Mesenchymal stem cell (in vitro differentiated cells and primary cell): ENCODE data around the gene AFAP1L2.

Experiments used
- DNase-seq: peaks from one replicate; pipeline ENCODE4 v3.0.0-alpha.2; 2013
- H2AFZ ChIP-seq: one replicate; pipeline ENCODE4 v1.6.1; 2013; ENCODE audit warnings: low read depth, mild to moderate bottlenecking, control low read depth, inconsistent platforms, low read length, moderate library complexity
- H2AK5ac ChIP-seq: 2 replicates; pipeline ENCODE4 v1.6.1; 2013; ENCODE audit warnings: low read length, moderate library complexity, mild to moderate bottlenecking, inconsistent platforms; ENCODE audit not compliant: severe bottlenecking
- H2BK120ac ChIP-seq: one replicate; pipeline ENCODE4 v1.6.1; 2013; ENCODE audit warnings: low read depth, mild to moderate bottlenecking, inconsistent platforms, low read length, moderate library complexity
- H2BK12ac ChIP-seq, 2 experiments: one replicate each; pipeline ENCODE4 v1.6.1; 2013; ENCODE audit warnings: inconsistent platforms in 2 of 2, low read length in 2 of 2, mild to moderate bottlenecking in 2 of 2, moderate library complexity in 2 of 2, control low read depth in 1 of 2
- H2BK15ac ChIP-seq: one replicate; pipeline ENCODE4 v1.6.1; 2013; ENCODE audit warnings: mild to moderate bottlenecking, low read depth, inconsistent platforms; ENCODE audit not compliant: poor library complexity, severe bottlenecking
- H2BK5ac ChIP-seq: 2 replicates; pipeline ENCODE4 v1.6.1; 2013; ENCODE audit warnings: low read depth, mild to moderate bottlenecking, low read length, control low read depth, inconsistent platforms; ENCODE audit not compliant: poor library complexity, severe bottlenecking
- H3K14ac ChIP-seq, 2 experiments: one replicate each; pipeline ENCODE4 v1.6.1; 2013; ENCODE audit warnings: inconsistent platforms in 2 of 2, low read length in 2 of 2, control low read depth in 1 of 2, mild to moderate bottlenecking in 1 of 2, moderate library complexity in 1 of 2
- H3K18ac ChIP-seq, 2 experiments: one replicate each; pipeline ENCODE4 v1.6.1; 2013; ENCODE audit warnings: inconsistent platforms in 2 of 2, low read length in 2 of 2, control low read depth in 1 of 2, low read depth in 1 of 2, mild to moderate bottlenecking in 1 of 2
- H3K23ac ChIP-seq, 2 experiments: one replicate each; pipeline ENCODE4 v1.6.1; 2013; ENCODE audit warnings: inconsistent platforms in 2 of 2, low read length in 2 of 2, mild to moderate bottlenecking in 2 of 2, moderate library complexity in 2 of 2, control low read depth in 1 of 2
- H3K27ac ChIP-seq: 2 replicates; pipeline ENCODE4 v1.5.1; 2013; ENCODE audit warnings: mild to moderate bottlenecking, moderate library complexity, low read length, control low read depth, inconsistent platforms; ENCODE audit not compliant: poor library complexity, severe bottlenecking
- H3K27me3 ChIP-seq, 2 experiments: 2 replicates each; pipeline versions ENCODE4 v1.6.1 to v1.7.0; 2013; ENCODE audit warnings: low read length in 2 of 2, mild to moderate bottlenecking in 2 of 2, moderate library complexity in 2 of 2, control low read depth in 1 of 2, inconsistent platforms in 1 of 2; ENCODE audit not compliant: control insufficient read depth in 1 of 2, insufficient read depth in 1 of 2
- H3K36me3 ChIP-seq, 2 experiments: 2 replicates each; pipeline versions ENCODE4 v1.6.1 to v1.7.0; 2013; ENCODE audit warnings: low read length in 2 of 2, control low read depth in 1 of 2, inconsistent platforms in 1 of 2, low read depth in 1 of 2, mild to moderate bottlenecking in 1 of 2; ENCODE audit not compliant: insufficient read depth in 2 of 2, control insufficient read depth in 1 of 2
- H3K4ac ChIP-seq, 2 experiments: one replicate each; pipeline ENCODE4 v1.6.1; 2013; ENCODE audit warnings: inconsistent platforms in 2 of 2, low read length in 2 of 2, mild to moderate bottlenecking in 2 of 2, moderate library complexity in 2 of 2, control low read depth in 1 of 2, low read depth in 1 of 2
- H3K4me1 ChIP-seq: 2 replicates; pipeline ENCODE4 v1.6.1; 2013; ENCODE audit warnings: low read depth, low read length, control low read depth; ENCODE audit not compliant: control insufficient read depth, insufficient read depth
- H3K4me2 ChIP-seq: 2 replicates; pipeline ENCODE4 v1.6.1; 2013; ENCODE audit warnings: low read length, mild to moderate bottlenecking, inconsistent platforms; ENCODE audit not compliant: poor library complexity, severe bottlenecking
- H3K4me3 ChIP-seq, 2 experiments: 2 replicates each; pipeline versions ENCODE4 v1.5.1 to v1.7.0; 2013; ENCODE audit warnings: low read length in 2 of 2, mild to moderate bottlenecking in 2 of 2, control low read depth in 1 of 2, low read depth in 1 of 2; ENCODE audit not compliant: insufficient read depth in 1 of 2
- H3K79me1 ChIP-seq: replicated peaks from 2 replicates; pipeline ENCODE4 v1.6.1; 2013; ENCODE audit warnings: mild to moderate bottlenecking, control low read depth, low read length, inconsistent platforms; ENCODE audit not compliant: poor library complexity, severe bottlenecking
- H3K9ac ChIP-seq: 2 replicates; pipeline ENCODE4 v1.7.0; 2013; ENCODE audit warnings: mild to moderate bottlenecking, low read length, moderate library complexity
- H3K9me3 ChIP-seq: 2 replicates; pipeline ENCODE4 v1.7.0; 2013; ENCODE audit warnings: mild to moderate bottlenecking, low read length; ENCODE audit not compliant: control insufficient read depth
- H4K8ac ChIP-seq: one replicate; pipeline ENCODE4 v1.6.1; 2013; ENCODE audit warnings: inconsistent platforms, mild to moderate bottlenecking, low read length, moderate library complexity
- H4K91ac ChIP-seq: one replicate; pipeline ENCODE4 v1.6.1; 2013; ENCODE audit warnings: mild to moderate bottlenecking, low read length, inconsistent platforms
- WGBS: methylation state at CpG from one replicate; pipeline ENCODE4 v1.1.7; 2013; ENCODE audit warnings: mixed read lengths; 5-methylcytosine and 5-hydroxymethylcytosine counted together

AFAP1L2 gene

DNA sequence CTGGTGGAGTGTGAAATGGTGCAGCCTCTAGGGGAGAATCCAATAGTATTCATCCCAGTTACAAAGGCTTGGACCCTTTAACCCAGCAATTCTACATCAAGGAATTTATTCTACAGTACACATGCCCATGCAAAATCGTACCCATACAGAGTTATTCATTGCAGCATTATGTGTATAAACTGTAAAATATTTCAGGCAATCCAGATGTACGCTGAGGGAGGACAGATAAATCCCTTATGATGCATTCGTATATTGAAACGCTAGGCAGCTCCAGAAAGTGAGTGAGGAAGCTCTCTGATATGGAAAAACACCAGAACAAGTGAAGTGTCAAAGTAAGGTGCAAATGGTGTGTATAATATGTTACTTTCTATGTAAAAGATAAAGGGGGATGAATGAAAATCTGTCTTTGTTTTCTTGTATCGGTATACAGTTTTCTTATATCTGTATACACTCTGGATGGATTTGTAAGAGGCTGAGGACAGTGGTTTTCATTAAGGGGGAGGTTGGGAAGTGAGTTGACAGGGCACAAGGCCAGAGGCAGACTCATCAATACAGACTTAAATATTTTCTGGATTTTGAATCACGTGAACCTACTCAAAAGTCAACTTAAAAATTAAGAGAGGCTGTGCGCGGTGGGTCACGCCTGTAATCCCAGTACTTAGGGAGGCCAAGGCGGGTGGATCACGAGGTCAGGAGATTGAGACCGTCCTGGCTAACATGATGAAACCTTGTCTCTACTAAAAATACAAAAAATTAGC is 148.1 kb downstream of the AFAP1L2 start:
- WGBS: 91% methylated on average over 10 of the region's 12 CpGs
- no peak overlapping the region for H3K4me2 ChIP-seq

DNA sequence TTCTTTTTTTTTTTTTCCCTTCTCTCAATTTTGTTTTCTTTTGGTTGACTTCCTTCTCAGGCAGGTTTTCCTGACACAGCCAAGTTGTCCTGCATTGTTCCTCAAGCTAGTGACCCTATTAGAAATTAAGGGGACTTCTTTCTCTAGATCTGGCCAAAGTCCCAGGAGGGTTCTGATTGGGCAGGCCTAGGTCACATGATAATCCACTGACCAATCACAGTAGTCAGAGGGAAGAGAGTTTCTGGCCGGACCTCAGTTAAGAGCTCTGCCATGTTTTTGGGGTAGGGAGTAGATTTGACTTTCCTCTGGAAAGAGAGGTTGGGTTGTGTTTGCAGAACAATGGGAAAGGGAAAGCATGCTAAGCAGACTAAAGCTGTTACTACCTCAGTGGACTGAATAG is 149.1 kb downstream of the AFAP1L2 start:
- Histone ChIP-seq H3K27me3 (peaks cover 12 to 29% of the 10 kb centered on the region in 2 experiments), H2AFZ (no peak overlapping the region), H3K14ac (no peak overlapping the region), H2BK15ac (no peak overlapping the region), H3K23ac (no peak overlapping the region), H3K36me3 (no peaks in the 10 kb centered on the region), H4K91ac (no peak overlapping the region), H3K27ac (no peak overlapping the region), H2BK12ac (no peak overlapping the region), H3K18ac (no peak overlapping the region), H3K9ac (no peak overlapping the region), H3K4me3 (no peak overlapping the region), H4K8ac (no peak overlapping the region), H3K4me1 (peaks cover 2% of the 10 kb centered on the region), H3K79me1 (no peaks in the 10 kb centered on the region), H3K9me3 (no peaks in the 10 kb centered on the region), H3K4me2 (no peak overlapping the region), H3K4ac (no peak overlapping the region), H2AK5ac (no peak overlapping the region), H2BK120ac (no peak overlapping the region), H2BK5ac (no peak overlapping the region)
- WGBS: 100% methylated on average over 1 of the region's 1 CpG
- no peak for DNase-seq

More for the DNA sequence above, 148.1 kb downstream of the AFAP1L2 start:
- no peak overlapping the region for H3K27ac ChIP-seq
- H3K36me3 ChIP-seq: no peaks in the 10 kb centered on the region
- H2BK12ac ChIP-seq: no peak overlapping the region
- H3K27me3 ChIP-seq: peaks cover 8 to 20% of the 10 kb centered on the region in 2 experiments
- H2AFZ ChIP-seq: no peak overlapping the region
- H3K18ac ChIP-seq: no peak overlapping the region
- H3K23ac ChIP-seq: no peak overlapping the region
- no peaks in the 10 kb centered on the region for H3K79me1 ChIP-seq
- no peak overlapping the region for H3K4me3 ChIP-seq
- no peak overlapping the region for H2BK5ac ChIP-seq
- H2AK5ac ChIP-seq: no peak overlapping the region
- no peak overlapping the region for H3K4ac ChIP-seq
- no peak overlapping the region for H3K9ac ChIP-seq
- no peak overlapping the region for H4K91ac ChIP-seq
- no peaks in the 10 kb centered on the region for H3K9me3 ChIP-seq
- H3K14ac ChIP-seq: no peak overlapping the region
- H2BK15ac ChIP-seq: no peak overlapping the region
- H3K4me1 ChIP-seq: peaks cover 3% of the 10 kb centered on the region
- H4K8ac ChIP-seq: no peak overlapping the region
- H2BK120ac ChIP-seq: no peak overlapping the region
- DNase-seq: no peak

DNA sequence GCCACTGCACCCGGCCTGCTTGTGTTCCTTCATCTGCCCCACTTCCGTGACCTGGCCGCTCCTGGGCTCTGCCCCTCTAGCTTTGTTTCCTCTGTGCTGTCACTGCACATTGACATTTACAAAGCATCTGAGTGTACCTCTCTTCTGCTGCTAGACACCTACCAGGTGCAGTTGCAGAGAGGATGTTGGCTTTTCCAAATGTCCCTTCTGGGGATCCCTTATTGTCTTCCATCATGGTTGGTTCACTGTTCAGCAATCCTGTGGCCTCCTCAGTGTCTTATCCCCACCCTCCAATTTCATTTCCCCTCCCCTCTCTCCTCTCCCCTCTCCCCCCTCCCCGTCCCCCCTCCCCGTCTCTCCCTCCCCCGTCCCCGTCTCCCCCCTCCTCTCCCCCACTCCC is 151.4 kb downstream of the AFAP1L2 start:
- no peak overlapping the region for H2BK5ac ChIP-seq
- H3K4ac ChIP-seq: no peak overlapping the region
- no peaks in the 10 kb centered on the region for H3K9me3 ChIP-seq
- 98% methylated on average over 3 of the region's 7 CpGs for WGBS
- H3K23ac ChIP-seq: no peak overlapping the region
- no peak overlapping the region for H2AFZ ChIP-seq
- H2AK5ac ChIP-seq: no peak overlapping the region
- DNase-seq: no peak
- no peak overlapping the region for H3K4me2 ChIP-seq
- no peak overlapping the region for H2BK120ac ChIP-seq
- no peak overlapping the region for H3K4me3 ChIP-seq
- no peaks in the 10 kb centered on the region for H3K4me1 ChIP-seq
- H3K9ac ChIP-seq: no peak overlapping the region
- no peak overlapping the region for H2BK15ac ChIP-seq
- no peak overlapping the region for H3K18ac ChIP-seq
- H3K27me3 ChIP-seq: peaks cover 12 to 33% of the 10 kb centered on the region in 2 experiments
- no peak overlapping the region for H3K27ac ChIP-seq
- no peak overlapping the region for H4K91ac ChIP-seq
- H3K14ac ChIP-seq: no peak overlapping the region
- no peak overlapping the region for H4K8ac ChIP-seq
- H3K36me3 ChIP-seq: no peaks in the 10 kb centered on the region
- no peak overlapping the region for H2BK12ac ChIP-seq
- H3K79me1 ChIP-seq: no peaks in the 10 kb centered on the region

DNA sequence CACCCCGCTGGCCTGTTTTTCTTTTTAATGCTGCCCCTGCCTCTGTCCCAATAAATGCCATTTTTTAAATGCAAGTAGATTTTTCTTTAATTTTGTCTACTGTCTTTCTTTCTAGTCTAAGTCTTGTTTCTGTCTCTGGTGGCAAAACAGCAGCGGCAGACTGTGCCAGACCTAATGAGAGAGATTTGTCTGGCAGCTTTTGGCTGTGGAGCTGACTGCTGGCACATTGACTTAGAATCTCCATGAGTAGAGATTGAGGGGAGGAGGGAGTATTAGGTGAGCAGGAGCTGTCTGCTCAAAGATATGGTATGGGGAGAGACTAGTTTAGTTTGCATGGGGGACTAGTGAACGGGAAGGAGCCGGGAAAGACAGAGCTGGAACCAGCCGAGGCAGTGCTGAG is 152.2 kb downstream of the AFAP1L2 start:
- no peaks in the 10 kb centered on the region for H3K36me3 ChIP-seq
- no peak overlapping the region for H4K91ac ChIP-seq
- no peak overlapping the region for H3K14ac ChIP-seq
- H2BK12ac ChIP-seq: no peak overlapping the region
- no peak for DNase-seq
- H2AK5ac ChIP-seq: no peak overlapping the region
- H3K4me3 ChIP-seq: no peak overlapping the region
- no peak overlapping the region for H3K9ac ChIP-seq
- WGBS: 91% methylated on average over 4 of the region's 5 CpGs
- no peak overlapping the region for H3K4ac ChIP-seq
- no peak overlapping the region for H2AFZ ChIP-seq
- peaks cover 12 to 33% of the 10 kb centered on the region in 2 experiments for H3K27me3 ChIP-seq
- no peak overlapping the region for H3K4me2 ChIP-seq
- no peaks in the 10 kb centered on the region for H3K79me1 ChIP-seq
- H2BK5ac ChIP-seq: no peak overlapping the region
- no peak overlapping the region for H3K27ac ChIP-seq
- H2BK15ac ChIP-seq: no peak overlapping the region
- H3K23ac ChIP-seq: no peak overlapping the region
- no peaks in the 10 kb centered on the region for H3K9me3 ChIP-seq
- no peaks in the 10 kb centered on the region for H3K4me1 ChIP-seq
- H4K8ac ChIP-seq: no peak overlapping the region
- no peak overlapping the region for H3K18ac ChIP-seq
- H2BK120ac ChIP-seq: no peak overlapping the region
